Measurements from ENCODE around the gene SLC2A9. TPM values are rescaled to one million over a fixed set of nuclear protein-coding genes. Genes with fewer than 3 reads are reported as not detected.
"Not testable (repeated sequence)": the region's sequence is repeated elsewhere in the genome, so short reads cannot be mapped to it uniquely, and the experiment has no call there.

SLC2A9 gene
- total RNA-seq, 1 donor from 2014 or later, result 5.5 TPM

DNA sequence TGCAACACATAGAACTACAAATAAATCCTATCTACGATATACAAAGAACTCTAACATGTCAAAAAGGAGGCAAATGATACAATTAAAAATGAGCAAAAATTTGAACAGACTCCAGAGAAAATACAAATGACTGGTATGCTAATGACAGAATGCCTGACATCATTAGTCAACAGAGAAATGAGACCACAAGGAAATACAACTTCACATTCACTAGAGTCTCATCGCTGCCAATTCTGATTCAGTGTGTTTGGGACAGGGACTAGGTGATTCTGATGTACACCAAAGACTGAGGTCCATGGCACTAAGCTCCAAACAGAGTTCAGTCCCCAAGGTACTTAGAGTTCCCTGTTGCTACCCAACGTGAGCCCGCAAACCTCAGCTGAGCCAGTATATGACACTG lies 23.4 kb downstream of the SLC2A9 start:
- no peak for DNase-seq (ENCODE audit: low spot score)

DNA sequence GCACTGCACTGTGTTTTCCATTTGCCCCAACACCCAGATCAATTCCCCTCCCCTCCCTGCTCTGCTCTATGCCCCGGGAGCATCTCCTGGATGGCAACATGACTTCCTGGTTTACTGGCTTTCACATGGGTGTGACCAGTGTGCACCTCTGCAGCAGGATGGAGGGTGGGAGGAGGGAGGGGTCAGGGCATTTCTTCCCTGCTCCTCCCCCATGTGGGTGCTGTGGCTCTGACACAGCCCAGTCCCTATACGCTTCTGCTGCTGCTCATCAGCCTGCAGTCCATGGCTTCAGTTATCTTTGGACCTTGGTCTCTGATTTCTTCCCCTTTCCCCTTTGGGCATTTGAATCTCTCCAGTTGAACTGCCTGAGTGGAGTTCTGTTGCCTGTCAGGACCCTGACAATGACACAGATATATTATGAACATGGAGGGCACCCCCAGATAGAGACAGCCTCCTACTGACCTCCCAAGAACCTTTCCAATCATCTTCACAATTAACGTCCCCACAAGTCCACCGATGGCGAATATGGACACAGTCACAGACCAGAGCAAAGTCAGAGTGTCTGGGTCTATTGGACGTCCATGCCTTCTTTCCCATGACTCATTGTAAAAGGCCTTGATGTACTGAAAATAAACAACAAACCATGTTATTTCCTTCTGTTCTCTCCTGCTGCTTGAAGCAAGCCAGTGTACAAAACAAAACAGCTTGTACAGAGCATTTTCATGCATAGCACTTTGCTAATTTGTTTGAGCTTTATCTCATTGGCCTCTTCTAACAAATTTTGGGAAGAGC lies 24.8 kb downstream of the SLC2A9 start:
- no peak for DNase-seq (ENCODE audit: low spot score)

DNA sequence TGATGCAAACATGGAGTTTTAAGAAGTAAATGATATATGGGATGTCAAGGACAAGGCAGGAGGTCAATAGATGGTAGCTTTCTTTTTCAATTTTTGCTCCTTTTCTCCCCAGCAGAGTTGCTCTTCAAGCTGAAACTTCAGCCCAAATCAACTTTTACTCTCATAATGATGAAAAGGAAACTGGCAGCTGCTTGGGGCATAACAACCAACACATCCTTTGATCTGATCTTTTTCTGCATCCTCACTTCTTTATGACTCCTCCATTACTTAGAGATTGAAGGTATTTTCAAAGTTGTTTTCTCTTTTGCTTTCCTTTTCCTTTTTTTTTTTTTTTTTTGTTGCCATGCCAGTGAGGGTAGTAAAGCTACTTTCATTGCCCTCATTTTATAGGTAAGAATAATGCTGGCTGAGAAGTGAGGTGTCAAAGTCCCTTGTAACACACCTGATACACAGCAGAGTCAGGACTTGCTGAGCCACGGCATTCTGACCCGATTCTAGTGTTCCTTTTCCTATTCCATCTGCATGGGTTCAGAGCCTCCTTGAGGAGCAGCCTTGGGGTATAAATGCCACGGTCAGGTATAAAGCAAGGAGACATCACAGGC lies 26.9 kb downstream of the SLC2A9 start:
- no peak for DNase-seq (ENCODE audit: low spot score)

DNA sequence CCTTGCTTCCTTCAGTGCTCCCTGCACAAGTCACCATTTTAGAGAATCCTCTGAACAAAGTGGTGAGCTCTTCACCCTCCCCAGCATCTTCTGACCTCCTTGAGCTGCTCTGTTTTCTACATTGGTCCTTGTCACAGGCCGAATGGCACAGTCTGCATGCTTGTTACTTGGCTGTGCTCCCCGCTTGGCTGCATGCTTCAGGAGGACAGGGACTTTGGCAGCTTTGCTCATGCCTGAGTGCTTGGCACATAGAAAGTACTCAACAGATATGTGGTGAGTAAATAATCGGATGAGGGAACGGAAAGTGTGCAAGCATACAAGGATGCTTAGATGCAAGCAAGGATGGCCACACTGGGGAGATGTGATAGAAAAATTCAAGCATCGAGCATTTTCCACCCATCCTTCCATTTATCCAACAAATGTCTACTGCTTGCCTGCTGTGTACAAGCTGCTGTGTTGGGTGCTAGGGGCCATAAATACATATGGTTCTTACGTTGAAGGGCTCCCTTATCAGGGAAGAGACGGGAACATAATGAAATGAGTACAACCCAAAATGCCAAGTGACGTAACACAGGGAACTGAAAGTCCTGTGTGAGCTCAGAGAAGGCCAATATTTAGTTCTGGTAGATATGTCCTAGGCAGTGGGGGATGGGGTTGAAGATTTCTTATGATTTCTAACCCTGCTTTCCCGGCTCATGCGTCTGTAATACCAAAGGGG lies 31.2 kb downstream of the SLC2A9 start:
- DNase-seq (ENCODE audit: low spot score), result no peak

DNA sequence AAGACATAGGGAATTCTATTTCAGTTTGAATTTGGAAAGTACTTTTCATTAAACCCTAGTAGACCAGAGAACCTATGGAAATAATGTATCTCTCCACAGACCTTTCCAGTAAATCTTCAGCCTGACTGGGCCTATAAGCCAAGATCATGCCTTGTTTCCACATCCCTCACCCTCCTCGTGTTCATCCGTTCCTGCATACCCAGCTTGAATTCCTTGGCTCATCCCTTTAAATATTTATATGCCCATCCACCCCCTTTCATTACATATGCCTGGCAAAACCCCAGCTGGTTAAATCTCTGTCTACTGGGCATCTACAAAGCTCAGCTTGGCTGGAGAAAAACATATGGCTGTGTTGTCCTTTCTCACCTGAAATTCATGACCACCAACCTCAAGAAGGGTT lies 32.4 kb downstream of the SLC2A9 start:
- DNase-seq (ENCODE audit: low spot score), result no peak

DNA sequence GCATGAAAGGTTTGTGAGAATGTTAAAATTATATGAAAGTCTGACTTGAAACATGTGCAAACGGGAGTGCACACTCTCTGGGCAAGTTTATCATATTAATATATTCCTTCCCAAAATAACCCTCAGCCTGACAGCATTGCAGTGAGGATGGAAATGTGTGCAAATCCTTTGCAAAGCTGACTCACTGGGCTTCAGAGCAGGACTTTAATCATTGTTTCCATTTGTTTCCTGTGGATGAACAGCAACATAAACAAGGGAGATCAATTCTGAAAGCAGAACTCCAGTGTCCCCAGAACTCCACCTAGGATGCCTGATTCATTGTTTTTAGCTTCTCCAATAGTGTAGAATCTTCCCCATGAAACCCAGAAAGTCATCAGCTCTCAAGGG lies 32.9 kb downstream of the SLC2A9 start:
- DNase-seq (ENCODE audit: low spot score), result no peak

DNA sequence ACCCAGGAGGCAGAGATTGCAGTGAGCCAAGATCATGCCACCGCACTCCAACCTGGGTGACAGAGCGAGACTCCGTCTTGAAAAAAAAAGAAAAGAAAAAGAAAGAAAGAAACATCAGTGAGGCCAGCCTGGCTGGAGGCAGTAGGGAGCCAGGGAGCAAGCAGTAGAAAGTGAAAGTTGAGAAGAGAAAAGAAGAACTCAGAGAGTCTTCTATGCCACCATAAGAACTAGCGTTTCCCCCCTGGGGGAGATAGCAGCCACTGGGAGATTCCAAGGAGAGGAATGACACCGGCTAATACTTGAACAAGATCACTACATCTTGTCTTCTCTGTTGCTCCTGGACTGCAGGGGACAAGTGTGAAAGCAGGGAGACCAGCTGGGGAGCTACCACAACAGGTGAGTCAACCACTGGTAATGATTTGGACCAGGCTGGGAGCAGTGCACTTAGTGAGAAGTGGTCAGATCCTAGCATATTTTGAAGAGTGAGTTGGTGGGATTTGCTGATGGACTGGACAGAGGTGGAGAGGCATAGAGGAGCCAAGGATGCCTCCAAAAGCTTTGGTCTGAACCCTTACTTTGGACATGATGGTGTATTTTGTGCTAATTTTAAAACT lies 33.4 kb downstream of the SLC2A9 start:
- no peak for DNase-seq (ENCODE audit: low spot score)

DNA sequence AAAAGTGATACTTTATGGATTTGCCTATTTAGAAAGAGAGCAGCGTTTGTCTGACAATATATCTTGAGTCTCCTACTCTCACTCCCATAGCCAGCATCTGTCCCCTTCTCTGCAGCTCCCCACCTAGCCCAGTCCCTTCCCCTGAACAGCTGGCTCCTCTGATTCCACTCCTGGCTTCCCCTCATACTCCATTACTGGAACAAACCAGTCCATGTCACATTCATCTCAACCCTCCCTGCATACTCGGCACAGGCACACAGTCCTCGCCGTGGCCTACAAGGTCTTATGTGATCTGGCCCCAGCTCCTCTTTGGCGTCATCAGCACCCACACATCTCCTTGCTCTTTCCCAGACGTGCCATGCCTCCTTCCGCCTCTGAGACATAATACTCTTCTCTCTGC lies 36.7 kb downstream of the SLC2A9 start:
- no peak for DNase-seq (ENCODE audit: low spot score)

DNA sequence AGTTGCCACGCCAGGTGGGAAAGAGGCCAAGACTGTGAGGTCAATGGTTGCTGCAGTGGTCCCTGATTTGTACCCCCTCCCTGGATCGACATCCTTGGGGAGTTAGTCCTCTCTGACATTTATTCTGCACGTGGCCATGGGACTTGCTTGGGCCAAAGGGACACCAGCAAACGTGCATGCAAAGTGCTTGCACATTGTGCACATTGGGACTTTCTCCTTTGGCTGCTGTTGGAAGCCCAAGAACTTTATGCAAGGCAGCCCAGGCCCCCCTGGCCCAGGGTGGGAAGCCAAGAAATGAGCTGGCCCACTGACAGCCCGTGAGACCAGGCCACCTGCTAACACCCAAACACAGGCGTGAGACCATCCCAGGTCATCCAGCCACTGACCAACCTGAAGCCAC lies 38.1 kb downstream of the SLC2A9 start:
- no peak for DNase-seq (ENCODE audit: low spot score)

DNA sequence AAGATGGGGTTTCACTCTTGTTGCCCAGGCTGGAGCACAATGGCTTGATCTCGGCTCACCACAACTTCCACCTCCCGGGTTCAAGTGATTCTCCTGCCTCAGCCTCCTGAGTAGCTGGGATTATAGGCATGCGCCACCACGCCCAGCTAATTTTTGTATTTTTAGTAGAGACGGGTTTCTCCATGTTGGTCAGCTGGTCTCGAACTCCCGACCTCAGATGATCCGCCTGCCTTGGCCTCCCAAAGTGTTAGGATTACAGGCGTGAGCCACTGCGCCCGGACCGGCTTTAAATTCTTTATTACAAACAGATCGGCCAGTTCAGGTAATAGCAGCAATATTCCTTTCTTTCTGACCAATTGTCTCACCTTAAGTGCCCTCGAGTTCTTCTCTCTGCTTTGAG lies 39.4 kb downstream of the SLC2A9 start:
- not testable (repeated sequence) for DNase-seq (ENCODE audit: low spot score)

DNA sequence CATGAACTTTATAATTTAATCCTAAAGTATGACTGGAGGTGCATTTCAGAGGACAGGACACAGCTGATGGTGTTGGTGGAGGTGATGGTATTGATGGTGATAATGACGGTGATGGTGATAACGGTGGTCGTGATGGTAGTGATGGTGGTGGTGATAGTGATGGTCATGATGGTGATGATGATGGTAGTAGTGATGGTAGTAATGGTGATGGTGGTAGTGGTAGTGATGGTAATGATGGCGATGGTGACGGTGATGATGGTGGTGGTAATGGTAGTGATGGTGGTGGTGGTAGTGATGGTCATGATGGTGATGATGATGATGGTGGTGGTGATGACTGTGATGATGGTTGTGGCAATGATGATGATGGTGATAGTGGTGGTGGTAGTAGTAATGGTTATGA lies 40.4 kb downstream of the SLC2A9 start:
- no peak for DNase-seq (ENCODE audit: low spot score)

DNA sequence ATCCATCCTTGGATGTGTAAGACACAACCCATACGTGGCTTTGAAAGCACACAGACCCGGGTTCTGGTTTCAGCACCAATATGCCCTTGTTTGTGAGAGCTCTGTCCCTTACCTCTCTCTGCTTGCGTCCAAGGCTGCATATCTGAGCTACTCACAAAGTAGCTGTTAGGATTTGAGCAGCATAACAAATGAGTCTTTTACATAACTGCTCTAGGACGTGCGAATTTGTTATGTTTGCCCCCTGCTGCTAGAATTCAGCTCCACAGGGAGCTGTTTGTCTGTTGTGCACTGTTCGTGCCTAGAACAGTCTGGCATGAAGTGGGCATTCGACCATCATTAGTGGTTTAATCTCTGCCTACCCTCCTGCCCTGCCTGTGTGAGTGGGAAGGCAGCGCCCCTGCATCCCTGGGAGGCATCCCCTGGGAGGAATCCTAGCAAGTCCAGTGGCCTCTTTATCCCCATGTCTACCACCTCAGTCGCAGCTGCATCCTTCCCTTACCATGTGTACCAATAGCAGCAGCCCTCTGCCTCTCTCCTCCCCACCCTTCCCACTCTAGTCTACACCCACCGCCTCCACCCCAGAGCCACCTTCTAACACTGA lies 42.1 kb downstream of the SLC2A9 start:
- no peak for DNase-seq (ENCODE audit: low spot score)

DNA sequence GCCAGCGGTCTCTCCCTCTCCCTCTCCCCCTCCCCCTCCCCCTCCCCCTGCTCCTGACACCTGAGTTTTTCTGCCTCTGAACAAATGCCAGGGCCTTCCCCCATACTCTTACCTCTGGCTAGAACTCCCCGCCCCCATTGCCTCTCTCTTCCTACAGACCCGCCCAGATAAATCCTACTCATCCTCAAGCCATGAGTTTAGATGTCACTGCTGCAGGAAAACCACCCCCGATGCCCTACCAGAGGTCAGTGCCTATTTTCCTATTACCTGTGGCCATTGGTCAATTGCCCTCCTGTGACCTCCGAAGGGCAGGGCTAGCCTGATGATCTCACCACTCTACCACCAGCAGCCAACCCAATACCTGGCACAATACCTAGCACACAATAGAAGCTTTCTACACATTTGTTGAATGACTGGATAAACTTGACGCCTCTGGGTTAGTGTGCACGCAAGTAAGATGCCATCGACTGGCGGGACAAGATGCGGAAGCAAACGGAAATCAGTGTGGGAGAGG lies 43.7 kb downstream of the SLC2A9 start:
- no peak for DNase-seq (ENCODE audit: low spot score)

DNA sequence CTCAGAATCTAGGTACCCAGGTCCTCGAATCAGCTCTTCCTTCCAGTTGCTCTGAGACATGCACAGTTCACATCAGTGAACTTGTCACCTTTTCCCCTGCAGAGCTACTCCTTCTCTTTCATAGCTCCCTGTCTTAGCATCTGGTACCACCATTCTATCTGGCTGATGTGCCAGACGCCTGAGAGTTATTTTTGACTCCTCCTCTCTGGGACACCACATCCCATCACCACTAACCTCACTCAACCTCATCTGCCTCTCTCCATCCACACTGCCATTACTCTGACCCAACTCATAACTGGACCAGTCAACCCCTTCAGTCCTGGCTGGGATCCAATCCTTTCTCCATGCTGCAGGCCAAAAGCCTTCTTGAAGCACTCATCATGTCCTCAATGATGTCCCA lies 44.5 kb downstream of the SLC2A9 start:
- no peak for DNase-seq (ENCODE audit: low spot score)

DNA sequence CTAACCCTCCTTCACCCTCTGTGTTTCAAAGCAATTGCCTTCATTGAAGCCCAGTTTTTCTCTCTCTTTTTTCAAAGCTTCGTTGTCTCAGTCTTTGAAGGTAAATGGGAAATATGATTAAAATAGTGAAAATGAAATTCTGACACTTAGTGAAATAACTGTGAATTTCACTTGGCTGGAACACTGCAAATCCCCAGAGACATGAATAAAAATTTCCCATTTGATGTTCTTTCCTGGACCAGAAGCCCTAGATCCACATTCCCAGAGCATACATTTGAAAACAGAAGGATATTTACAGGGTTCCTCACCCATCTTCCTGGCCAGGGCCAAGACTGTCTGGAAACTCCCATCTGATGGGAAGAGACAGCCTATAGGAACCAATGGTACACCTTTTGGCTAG lies 45.0 kb downstream of the SLC2A9 start:
- DNase-seq (ENCODE audit: low spot score), result no peak

DNA sequence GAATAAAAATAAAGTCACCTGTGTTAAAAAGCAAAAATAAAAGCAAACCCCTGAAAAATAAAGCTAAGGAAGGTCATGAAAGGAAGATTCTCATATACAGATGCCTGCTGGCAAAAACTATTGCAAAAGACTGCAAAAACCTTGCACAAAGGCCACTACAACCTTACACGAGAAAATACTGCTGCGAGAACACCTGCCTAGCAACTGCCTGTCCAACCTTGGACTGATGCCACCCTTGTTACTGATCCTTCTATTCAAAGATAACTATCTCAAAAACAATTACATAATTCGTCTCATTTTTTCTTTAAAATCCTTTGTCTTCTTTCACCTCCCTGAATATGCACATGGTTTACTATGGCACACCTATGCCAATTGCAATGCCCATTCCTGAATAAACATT lies 49.6 kb downstream of the SLC2A9 start:
- no peak for DNase-seq (ENCODE audit: low spot score)

DNA sequence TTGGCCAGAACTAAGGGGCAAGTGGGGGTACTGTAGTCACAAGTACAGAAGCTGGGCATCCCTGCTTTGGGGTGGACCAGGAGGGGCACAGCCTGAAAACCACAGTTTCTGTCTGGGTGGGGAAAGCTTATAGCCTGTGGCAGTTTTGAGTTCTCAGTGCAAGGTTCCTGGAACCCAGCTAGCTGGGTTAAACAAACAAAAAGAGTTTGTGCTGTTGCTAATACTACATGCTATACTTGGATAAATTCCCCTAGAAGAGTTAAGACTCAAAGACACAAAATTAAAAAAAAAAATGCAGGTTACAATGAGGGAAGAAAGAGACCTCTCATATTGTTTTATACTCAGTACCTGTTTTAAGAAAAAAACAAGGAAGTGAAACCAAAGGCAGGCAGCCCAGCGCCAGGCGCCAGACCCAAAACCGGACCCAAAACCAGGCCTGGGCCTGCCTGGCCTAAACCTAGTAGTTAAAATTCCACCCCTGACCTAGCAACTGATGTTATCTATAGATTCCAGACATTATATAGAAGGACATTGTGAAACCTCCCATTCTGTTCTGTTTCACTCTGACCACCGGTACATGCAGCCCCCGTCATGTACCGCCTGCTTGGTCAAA lies 50.8 kb downstream of the SLC2A9 start:
- no peak for DNase-seq (ENCODE audit: low spot score)

DNA sequence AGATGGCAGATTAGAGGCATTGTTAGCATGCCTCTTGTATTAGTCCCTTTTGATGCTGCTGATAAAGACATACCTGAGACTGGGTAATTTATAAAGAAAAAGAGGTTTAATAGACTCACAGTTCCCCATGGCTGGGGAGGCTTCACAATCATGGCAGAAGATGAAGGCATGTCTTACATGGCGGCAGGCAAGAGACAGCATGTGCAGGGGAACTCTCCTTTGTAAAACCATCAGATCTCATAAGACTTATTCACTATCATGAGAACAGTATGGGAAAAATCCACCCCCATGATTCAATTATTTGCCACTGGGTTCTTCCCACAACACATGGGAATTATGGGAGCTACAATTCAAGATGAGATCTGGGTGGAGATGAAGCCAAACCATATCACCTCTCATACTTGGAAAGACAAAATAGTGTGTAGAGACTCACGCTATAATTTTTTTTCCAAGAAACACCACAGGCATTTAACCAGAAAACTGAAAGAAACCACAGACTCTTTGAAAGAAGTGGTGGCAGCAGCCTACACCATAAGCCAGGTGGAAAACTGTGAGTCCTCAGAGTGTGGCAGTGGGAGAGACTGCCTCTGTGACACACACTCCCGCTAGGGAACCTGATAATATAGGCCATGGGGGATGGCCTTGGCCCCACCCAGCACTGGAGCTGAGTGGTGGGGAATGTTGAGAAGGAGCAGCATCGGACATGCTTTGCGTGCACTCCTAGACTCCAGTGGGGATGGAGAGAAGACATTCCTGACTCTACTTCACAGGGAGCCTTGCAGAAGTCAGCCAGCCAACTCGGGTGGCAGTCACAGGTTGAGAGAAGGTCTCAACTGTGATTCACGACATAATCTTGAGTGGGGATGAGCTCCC lies 51.5 kb downstream of the SLC2A9 start:
- no peak for DNase-seq (ENCODE audit: low spot score)

DNA sequence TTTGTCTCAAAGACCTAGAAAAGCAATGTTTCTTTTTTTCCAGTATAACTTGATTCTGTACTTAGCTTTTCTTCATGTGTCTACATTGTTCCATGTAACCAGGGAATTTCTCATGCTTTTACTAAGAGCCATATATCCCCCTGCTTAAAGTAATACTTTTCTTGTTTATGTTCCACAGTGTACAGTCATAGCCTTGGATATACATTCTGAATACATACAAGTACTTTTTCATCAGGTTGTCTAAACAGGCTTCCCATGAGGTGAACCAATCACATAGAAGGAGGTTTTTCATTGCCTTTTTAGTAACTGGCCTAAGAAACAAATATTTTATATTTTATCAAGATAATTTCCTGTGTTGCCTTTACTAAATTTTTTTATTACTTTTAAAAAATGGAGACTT lies 52.8 kb downstream of the SLC2A9 start:
- no peak for DNase-seq (ENCODE audit: low spot score)

DNA sequence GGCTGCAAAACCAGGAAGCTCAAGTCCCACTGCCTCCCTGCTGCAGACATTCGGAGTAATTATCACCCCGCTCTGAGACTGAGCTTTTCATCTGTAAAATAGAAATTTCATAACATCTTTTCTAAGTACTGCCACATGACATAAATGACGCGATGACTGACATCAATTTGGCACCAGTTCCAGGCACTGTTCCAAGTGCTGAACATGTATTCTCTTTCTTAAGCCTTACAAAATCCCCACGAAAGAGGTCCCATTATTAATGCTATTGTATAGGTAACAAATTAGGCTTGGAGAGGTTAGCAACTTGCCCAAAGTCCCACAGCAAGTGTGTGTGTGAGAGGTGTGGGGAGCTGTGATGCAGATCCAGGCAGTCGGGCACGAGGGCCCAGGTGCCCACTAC lies 56.4 kb downstream of the SLC2A9 start:
- no peak for DNase-seq (ENCODE audit: low spot score)

Data from mesenteric fat pad (tissue), 1 donor.